Left lung (tissue), 10 donors: ENCODE data around the gene SPATA20. TPM values are rescaled to one million over a fixed set of nuclear protein-coding genes. Genes with fewer than 3 reads are reported as not detected.

Experiments
- ATAC-seq: fragments of 200-7000 bp; cut with Tn5 transposase; one replicate; pipeline ENCODE4 v1.9.1; 2020; ENCODE audit warnings: moderate library complexity
- DNase-seq, 4 donors: peaks; one replicate each; pipeline ENCODE4 v3.0.0-alpha.2; 2013 to 2020
- H3K27ac ChIP-seq, 2 donors: fragments of 200-600 bp; sonication (generic) in 1 of 2; one replicate each; pipeline versions ENCODE4 v1.5.0 to v1.8.0; 2020 to 2021
- H3K27me3 ChIP-seq, 2 donors: fragments of 200-600 bp; sonication (generic) in 1 of 2; one replicate each; pipeline versions ENCODE4 v1.5.0 to v1.8.0; 2020 to 2021
- H3K36me3 ChIP-seq, 2 donors: fragments of 200-600 bp; sonication (generic) in 1 of 2; one replicate each; pipeline versions ENCODE4 v1.5.0 to v1.8.0; 2020 to 2021
- H3K4me1 ChIP-seq, 2 donors: fragments of 200-600 bp; one replicate each; pipeline ENCODE4 v1.8.0; 2021
- H3K4me3 ChIP-seq, 2 donors: fragments of 200-600 bp; sonication (generic) in 1 of 2; one replicate each; pipeline versions ENCODE4 v1.5.0 to v1.8.0; 2020 to 2021; ENCODE audit warnings: mild to moderate bottlenecking in 1 of 2
- H3K9me3 ChIP-seq, 2 donors: fragments of 200-600 bp; sonication (generic) in 1 of 2; one replicate each; pipeline versions ENCODE4 v1.5.0 to v1.8.0; 2020 to 2021
- CTCF ChIP-seq, 2 donors: fragments of 200-600 bp; sonication (generic) in 1 of 2; IDR thresholded peaks; one replicate each; pipeline versions ENCODE4 v1.5.0 to v1.8.0; 2021; ENCODE audit warnings: antibody characterized with exemption in 2 of 2
- intact Hi-C, 2 donors: fragments of 100-400 bp; cut with DNase I; formaldehyde crosslinking; loops; one replicate each; pipeline versions ENCODE4 v1.11.2 to v1.14.2; 2022
- polyA plus RNA-seq, 6 donors: library from polyadenylated mRNA; unstranded; fragments of 120-200 nt; gene quantifications; one replicate each; pipeline ENCODE4 v1.2.1, GENCODE V29; 2013; ENCODE audit not compliant: insufficient read length in 6 of 6
- total RNA-seq, 2 donors: library from RNA; stranded (reverse); fragmentation: NEBNext Ultra II Directional; extraction: Animal tissue kit (Norgen Biotek cat#: 25700); gene quantifications; one replicate each; pipeline ENCODE4 v1.2.1, GENCODE V29; 2021
- donor health status: DM: no; HTN: yes; CAD: no.
- donor health status: DM: no; HTN: no; CAD: no.

SPATA20 gene
- total and polyA plus RNA-seq, 8 donors: 37.6 to 60.5 (median 47.7) TPM

- DNase-seq (no peak), ATAC-seq (no peak)
- no peak overlapping the region for H3K27ac ChIP-seq
Observed at GRCh38 chr17:50517011-50517410, 30.0 kb upstream of the SPATA20 start.

GRCh38 chr17:50517504-50518383 is 29.2 kb upstream of the SPATA20 start:
- ATAC-seq (no peak), DNase-seq (peak in 1 of 4 donors; percentile 5)
- intact Hi-C loops: no loop called here
- no peaks in the 10 kb centered on the region for H3K36me3 ChIP-seq
- no peaks in the 10 kb centered on the region for H3K27me3 ChIP-seq
- H3K27ac ChIP-seq: no peak overlapping the region
- no peak for TF ChIP-seq CTCF (IDR thresholded peaks at IDR 0.05)
- no peaks in the 10 kb centered on the region for H3K4me1 ChIP-seq
- no peaks in the 10 kb centered on the region for H3K9me3 ChIP-seq
- H3K4me3 ChIP-seq: no peak overlapping the region

More at GRCh38 chr17:50517011-50517410, 30.0 kb upstream of the SPATA20 start:
- no peaks in the 10 kb centered on the region for H3K4me1 ChIP-seq
- H3K9me3 ChIP-seq: no peaks in the 10 kb centered on the region
- H3K4me3 ChIP-seq: no peak overlapping the region
- H3K27me3 ChIP-seq: no peaks in the 10 kb centered on the region
- no peak for TF ChIP-seq CTCF (IDR thresholded peaks at IDR 0.05)
- intact Hi-C loops: no loop called here
- no peaks in the 10 kb centered on the region for H3K36me3 ChIP-seq

GRCh38 chr17:50518384-50519023 is 28.5 kb upstream of the SPATA20 start:
- Histone ChIP-seq H3K27ac (no peak overlapping the region), H3K4me1 (no peaks in the 10 kb centered on the region), H3K9me3 (no peaks in the 10 kb centered on the region), H3K27me3 (no peaks in the 10 kb centered on the region), H3K4me3 (no peak overlapping the region), H3K36me3 (no peaks in the 10 kb centered on the region)
- intact Hi-C loops: no loop called here
- TF ChIP-seq CTCF (IDR thresholded peaks at IDR 0.05): no peak
- DNase-seq (peak in 1 of 4 donors; percentile 53), ATAC-seq (no peak)

- no peak for ATAC-seq
- no peaks in the 10 kb centered on the region for H3K36me3 ChIP-seq
- no peaks in the 10 kb centered on the region for H3K9me3 ChIP-seq
- H3K4me3 ChIP-seq: no peak overlapping the region
- intact Hi-C loops: no loop called here
- no peaks in the 10 kb centered on the region for H3K4me1 ChIP-seq
- DNase-seq: peak in 1 of 4 donors; percentile 41
- no peak for TF ChIP-seq CTCF (IDR thresholded peaks at IDR 0.05)
- H3K27me3 ChIP-seq: no peaks in the 10 kb centered on the region
- no peak overlapping the region for H3K27ac ChIP-seq
Observed at GRCh38 chr17:50519141-50519834, 27.7 kb upstream of the SPATA20 start.

GRCh38 chr17:50520483-50520882 is 26.5 kb upstream of the SPATA20 start:
- Histone ChIP-seq H3K27ac (no peak overlapping the region), H3K4me3 (no peak overlapping the region), H3K36me3 (no peaks in the 10 kb centered on the region), H3K27me3 (no peaks in the 10 kb centered on the region), H3K4me1 (no peaks in the 10 kb centered on the region), H3K9me3 (no peaks in the 10 kb centered on the region)
- no peak for DNase-seq
- TF ChIP-seq CTCF (IDR thresholded peaks at IDR 0.05): no peak
- intact Hi-C loops: no loop called here
- no peak for ATAC-seq
